ENCODE measurements around the gene MTHFD2L.

DNA sequence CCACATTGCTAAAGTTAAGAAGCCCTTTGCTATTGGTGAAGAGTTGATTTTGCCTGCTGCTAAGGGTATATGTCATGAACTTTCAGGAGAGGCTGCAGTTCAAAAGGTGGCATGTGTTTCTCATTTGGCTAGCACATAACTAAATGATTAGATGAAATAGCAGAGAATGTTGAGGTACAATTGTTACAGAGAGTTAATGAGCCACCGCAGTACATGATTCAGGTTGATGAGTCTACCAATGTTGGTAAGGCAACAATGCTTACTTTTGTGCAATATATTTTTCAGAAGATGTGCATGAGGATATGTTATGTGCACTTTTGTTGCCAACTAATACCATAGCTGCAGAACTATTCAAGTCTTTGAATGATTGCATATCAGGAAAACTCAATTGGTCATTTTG is 37.8 kb upstream of the MTHFD2L start:
- TF ChIP-seq EZH2 (IDR thresholded peaks at IDR 0.05; ENCODE audit: borderline replicate concordance, low read depth, low read length, severe bottlenecking), result no peak
- TF ChIP-seq, protein P1, sequence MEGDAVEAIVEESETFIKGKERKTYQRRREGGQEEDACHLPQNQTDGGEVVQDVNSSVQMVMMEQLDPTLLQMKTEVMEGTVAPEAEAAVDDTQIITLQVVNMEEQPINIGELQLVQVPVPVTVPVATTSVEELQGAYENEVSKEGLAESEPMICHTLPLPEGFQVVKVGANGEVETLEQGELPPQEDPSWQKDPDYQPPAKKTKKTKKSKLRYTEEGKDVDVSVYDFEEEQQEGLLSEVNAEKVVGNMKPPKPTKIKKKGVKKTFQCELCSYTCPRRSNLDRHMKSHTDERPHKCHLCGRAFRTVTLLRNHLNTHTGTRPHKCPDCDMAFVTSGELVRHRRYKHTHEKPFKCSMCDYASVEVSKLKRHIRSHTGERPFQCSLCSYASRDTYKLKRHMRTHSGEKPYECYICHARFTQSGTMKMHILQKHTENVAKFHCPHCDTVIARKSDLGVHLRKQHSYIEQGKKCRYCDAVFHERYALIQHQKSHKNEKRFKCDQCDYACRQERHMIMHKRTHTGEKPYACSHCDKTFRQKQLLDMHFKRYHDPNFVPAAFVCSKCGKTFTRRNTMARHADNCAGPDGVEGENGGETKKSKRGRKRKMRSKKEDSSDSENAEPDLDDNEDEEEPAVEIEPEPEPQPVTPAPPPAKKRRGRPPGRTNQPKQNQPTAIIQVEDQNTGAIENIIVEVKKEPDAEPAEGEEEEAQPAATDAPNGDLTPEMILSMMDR (IDR thresholded peaks at IDR 0.05; ENCODE audit: borderline replicate concordance, extremely low read depth, low read length, poor library complexity, severe bottlenecking), result no peak
